Epithelial cell of prostate (primary cell): Measurements from ENCODE around the gene CEL.

Source experiments
- DNase-seq: peaks from one replicate; pipeline ENCODE4 v3.0.0-alpha.2; 2011; ENCODE audit warnings: low read depth, low spot score
- H3K27ac ChIP-seq: fragments of 450-650 bp; 2 replicates; pipeline ENCODE4 v1.5.1; 2017; ENCODE audit warnings: mild to moderate bottlenecking

The CEL gene

DNA sequence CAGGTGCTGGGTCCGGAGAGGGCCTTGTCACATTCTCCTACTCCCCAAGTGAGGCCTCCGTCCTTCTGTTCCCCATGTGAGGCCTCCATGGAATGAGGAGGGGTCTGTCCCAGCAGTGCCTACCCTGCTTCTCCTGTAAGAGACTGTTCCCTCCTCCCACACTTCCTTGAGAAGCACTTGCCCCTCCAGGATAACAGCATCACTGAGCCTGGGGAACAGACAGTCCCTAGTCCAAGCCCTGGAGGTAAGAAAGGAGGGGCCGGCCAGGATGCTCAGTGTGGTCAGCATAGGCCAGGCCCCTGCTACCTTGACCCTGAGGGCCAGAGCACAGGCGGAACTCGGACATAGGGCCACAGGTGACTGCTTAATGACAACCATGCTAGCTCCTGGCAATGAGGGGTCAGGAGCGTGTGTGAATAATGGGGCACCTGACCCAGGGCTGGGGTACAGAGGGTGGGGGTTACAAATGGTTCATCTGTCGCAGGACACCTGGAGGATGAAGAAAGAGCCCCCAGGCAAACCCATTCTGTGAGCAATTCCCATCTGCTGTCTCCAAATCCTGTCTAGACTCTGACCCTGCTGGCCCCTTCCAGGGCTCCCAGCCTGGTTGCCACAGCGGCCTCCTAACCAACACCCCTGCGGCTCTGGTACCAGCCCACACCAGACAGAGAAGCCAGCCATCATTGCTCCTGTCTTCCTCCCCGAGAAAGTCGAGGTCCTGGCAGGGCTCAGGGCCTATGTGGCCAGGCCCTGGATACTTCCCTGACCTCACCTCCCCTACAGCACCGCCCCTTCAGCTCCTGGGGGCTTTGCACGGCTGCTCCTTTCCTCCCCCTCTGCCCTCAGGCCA is 39.0 kb downstream of the CEL start:
- DNase-seq = no peak
- no peak overlapping the region for H3K27ac ChIP-seq

DNA sequence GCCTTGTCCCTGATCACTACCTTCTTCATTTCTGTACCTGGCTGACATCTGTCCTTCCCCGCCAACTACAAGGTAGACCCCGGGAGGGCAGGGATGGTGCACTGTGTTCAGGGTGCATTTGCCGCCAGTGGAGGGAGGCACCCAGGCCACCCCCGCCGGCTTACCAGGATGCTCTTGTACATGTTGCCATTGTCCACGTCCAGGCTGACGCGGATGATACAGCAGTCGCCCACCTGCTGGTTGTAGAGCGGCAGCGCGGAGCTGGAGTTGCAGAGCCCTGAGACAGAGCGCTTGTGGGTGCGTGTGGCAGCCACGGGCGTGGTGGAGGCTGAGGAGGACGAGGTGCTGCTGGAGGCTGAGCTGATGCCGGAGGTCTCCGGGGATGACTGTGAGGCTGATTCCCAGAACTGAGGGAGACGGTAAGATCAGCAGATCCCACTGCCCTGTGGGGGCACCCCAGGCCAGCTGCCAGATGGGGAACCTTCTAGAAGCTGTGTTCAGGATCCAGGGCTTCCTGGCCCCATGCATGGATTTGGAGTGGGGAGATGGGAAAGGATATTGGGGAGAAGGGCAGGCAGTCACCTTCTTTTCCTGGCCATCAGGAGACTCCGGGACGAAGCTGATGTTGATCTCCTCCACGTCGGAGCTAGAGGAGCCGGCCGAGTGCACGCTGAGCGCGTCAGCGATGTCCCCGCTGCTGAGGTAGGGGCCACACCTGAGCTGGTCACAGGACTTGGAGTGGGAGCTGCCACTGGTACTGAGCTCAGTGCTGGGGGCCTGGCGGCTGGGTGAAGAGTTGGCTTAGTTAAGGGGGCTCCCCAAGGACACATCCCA is 39.8 kb downstream of the CEL start:
- no peak overlapping the region for H3K27ac ChIP-seq
- DNase-seq = no peak

DNA sequence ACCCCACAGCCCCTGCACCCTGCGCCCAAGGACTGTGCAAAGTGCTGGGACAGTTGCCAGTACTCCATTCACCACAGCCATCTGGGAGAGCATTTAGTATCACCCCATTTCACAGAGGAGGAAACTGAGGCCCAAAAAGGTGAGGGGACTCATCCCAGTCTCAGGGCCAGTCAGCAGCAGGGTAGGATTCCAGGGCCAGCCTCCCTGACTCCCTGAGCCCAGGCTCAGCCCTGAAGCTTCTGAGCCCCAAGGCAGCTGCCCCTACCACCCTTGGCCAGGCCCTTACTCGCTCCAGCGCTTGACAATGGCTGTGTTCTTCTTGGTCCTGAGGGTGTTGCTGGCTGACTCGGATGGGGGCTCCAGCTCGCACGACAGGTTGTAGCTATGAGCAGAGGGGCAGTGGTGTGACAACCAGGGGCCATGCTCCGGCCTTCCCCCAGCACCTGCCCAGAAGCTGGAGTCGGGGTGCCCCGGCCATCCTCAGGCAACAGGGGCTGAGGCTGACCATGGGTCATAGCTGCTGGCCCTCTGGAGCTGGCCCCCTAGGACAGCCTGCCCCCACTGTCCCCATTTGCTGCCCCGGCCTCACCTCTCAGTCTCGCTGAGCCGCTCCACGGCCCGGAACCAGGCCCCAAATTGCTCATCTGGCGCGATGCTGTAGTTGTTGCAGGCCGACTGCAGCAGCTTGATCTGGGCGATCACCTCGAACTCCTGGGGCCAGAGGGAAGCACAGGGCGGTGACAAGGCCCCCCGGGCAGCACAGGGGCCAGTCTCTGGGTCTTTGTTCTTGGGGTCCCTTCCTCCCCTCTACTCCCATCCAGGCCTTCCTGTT is 40.6 kb downstream of the CEL start:
- no peak for DNase-seq
- H3K27ac ChIP-seq = no peak overlapping the region

DNA sequence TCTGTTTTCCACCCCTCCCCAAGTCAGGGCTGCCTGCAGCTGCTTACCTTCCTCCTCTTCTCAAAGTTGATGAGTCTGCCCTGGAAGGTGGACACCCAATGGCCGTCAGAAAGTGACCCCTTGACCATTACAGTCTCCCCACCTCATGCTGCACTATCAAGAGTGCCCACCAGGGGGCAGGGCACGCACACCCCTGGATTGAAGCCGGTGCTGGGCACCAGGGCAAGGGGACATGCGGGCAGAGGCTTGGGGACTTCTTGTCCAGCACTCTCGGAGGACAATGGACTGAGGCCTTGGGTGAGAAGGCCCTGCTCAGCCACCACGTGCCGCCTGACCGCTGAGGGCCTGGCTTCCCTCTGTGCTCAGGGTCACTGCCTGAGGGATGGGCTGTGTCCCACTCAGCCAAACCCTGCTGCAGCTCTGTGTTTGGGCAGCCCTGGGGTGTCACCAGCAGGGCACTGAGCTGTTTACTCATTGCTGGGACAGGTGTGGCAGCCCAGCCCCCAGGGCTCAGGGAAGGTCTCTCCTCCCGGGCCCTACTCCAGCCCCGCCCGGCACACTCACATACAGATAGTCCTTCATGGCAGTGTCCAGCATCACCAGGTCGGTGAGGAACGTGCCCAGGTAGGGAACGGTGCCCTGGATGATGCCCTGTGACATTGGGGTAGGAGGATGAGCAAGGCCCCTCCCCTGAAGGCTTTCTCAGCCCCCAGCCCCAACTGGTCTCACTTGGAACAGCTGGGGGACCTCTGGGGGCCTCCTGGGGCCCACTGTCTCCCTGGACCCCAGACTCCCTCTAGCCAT is 41.6 kb downstream of the CEL start:
- DNase-seq = no peak
- no peak overlapping the region for H3K27ac ChIP-seq

DNA sequence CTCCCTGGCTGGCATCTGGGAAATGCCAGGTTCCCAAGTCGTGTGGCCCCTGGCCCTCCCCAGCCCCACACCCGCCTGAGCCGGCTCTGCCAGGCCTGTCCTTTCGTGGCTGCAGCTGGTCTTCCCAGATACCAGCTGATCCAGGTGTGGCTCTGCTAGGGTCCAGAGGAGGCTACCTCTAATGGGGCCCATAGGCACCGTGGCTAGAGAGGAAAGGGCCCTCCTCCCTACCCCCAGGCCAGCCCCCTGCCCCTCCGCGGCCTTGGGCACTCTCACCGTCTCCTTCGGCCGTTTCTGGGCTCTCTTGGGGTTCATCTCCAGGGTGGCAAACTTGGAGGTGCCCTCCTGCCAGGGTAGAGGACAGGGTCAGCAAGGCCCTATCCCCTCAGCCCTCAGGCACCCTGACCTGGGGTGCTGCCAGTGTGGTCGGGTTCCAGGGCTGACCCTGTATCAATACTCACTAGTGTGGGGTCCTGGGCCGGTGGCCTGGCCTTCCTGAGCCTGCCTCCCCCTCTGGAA is 42.3 kb downstream of the CEL start:
- no peak overlapping the region for H3K27ac ChIP-seq
- DNase-seq = no peak

DNA sequence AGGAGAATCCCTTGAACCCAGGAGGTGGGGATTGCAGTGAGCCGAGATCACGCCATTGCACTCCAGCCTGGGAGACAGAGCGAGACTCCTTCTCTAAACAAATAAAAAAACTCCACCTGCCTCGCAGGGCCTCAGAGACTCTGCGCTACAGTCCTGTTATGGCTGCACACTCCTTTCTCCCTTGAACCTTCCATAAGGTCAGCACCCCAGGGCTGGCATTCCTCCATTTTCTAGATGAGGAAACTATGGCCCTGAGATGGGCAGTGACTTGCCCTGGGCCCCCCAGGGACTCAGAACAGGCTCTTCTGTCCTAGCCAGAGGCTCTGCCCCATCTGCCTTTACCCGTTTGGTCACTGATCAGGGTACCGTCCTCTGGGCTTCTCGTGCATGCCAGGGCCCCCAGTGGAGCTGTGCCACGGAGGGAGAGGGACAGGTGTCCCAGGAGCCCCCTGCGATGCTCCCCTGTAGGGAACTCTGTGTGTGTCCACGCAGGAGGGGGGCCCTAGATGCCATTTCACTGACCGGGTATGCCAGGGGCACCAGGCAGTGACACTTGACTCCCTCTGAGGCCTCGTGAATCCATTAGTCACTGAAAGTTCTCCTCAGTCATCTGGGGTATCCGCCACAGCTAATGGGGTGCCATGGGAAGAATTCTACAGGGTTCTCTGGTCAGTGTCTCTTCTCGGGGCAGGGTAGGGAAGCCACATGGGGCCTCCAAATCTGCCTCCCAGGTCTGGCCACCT is 43.1 kb downstream of the CEL start:
- no peak overlapping the region for H3K27ac ChIP-seq
- DNase-seq = no peak

DNA sequence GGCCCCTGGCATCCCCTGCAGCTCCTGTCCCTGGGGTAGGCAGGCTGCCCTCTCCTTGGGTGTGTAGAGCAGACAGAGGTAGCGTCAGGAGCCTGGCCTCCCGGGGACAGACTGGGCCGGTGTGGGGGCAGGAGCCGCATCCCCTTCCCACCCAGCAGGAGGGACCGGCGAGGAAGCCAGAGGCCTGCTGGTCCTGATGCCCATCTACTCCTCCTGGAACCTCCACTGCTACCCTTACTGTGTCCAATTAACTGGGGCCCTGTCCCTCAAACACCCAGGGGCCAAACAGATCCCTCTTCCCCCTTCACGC is 43.6 kb downstream of the CEL start:
- DNase-seq = no peak

DNA sequence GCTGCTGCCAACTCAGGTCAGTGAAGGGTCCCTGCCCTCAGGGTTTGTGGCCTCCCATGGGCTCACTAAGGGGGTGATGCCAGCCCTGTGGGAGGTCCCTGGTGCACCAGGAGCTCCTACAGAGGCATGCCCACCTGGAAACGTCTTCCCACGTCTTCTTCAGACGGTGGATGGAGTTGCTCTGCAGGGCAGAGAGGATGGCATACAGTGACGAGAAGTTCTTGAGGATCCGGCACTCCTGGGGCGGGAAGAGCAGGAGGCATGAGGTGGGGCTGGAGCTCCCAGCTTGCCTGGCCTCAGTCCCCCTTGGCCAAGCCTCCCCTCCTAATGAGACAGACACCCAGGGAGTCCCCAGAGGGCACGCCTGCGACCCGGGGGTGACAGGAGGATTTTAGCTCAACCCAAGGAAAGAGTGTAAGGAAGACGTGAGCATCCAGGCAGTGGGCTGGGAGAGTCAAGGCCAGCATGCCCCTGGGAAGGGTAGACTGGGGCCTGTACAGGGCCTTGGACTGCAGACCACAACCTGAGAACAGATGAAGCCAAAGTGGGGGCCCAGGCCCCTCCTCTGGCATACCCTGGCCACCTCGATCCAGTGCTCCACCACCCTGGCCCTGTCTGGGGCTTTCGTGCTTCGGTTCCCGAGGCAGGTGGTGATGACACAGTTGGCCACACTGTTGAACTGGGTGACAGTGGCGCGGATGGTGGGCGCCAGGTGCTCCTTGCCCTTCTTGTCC is 44.9 kb downstream of the CEL start:
- DNase-seq = no peak
- no peak overlapping the region for H3K27ac ChIP-seq

More for the DNA sequence above, 43.6 kb downstream of the CEL start:
- H3K27ac ChIP-seq = no peak overlapping the region

DNA sequence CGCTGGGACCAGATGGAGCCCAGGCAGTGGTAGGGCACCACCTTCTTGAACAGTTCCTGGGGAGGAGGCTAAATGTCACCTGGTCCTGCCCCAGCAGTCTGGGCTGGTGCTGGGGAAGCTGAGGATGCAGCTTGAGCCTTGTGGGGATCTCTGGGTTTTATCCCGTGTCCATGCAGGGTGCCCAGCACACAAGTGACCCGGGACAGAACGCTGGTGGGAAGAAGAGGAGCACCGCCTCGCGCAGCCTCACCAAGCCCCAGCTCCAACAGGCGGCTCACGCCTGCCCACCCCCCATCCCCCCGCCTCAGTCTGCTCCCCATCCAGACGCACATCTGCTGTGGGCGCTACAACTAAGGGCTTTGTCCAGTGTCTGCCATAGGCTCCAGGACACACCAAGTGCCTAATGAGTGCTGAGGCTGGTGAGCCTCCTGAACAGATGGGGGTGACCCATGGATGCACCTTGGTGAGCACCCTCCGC is 45.5 kb downstream of the CEL start:
- no peak overlapping the region for H3K27ac ChIP-seq
- no peak for DNase-seq

DNA sequence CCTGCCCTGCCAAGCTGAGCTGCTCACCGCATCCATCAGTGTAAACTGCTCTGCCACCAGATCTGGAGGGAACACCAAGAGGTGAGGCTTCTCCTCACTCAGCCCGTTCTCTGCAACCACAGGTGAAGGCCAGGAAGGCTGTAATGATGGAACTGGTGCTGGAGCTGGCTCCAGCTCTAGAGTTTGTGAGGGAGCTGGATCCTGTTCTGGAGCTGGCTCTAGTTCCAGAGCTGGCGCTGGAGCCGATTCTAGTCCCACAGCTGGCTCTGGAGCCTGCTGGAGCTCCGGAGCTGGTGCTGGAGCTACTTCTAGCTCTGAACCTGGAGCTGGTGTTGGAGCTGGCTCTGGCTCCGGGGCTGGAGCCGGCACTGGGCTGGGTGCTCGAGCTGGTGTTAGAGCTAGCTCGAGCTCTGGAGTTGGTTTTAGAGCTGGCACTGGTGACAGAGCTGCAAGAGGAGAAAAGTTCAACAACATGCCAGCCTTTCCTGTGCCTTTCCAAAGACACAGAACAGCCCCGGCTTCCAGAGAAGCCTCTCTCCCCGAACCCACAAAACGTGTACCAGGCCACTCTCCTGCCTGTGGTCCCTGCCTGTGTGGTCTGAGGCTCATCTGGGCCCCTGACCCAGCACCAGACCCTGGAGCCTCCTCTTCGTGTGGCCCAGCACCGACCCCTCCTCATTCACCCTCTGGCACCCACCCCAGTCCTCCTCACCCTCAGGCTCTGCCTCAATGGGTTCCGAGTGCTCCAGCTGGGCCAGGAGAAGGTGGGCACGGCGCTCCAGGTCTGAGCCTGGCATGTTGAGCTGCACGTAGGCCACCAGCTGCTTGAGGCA is 46.4 kb downstream of the CEL start:
- H3K27ac ChIP-seq = no peak overlapping the region
- no peak for DNase-seq

DNA sequence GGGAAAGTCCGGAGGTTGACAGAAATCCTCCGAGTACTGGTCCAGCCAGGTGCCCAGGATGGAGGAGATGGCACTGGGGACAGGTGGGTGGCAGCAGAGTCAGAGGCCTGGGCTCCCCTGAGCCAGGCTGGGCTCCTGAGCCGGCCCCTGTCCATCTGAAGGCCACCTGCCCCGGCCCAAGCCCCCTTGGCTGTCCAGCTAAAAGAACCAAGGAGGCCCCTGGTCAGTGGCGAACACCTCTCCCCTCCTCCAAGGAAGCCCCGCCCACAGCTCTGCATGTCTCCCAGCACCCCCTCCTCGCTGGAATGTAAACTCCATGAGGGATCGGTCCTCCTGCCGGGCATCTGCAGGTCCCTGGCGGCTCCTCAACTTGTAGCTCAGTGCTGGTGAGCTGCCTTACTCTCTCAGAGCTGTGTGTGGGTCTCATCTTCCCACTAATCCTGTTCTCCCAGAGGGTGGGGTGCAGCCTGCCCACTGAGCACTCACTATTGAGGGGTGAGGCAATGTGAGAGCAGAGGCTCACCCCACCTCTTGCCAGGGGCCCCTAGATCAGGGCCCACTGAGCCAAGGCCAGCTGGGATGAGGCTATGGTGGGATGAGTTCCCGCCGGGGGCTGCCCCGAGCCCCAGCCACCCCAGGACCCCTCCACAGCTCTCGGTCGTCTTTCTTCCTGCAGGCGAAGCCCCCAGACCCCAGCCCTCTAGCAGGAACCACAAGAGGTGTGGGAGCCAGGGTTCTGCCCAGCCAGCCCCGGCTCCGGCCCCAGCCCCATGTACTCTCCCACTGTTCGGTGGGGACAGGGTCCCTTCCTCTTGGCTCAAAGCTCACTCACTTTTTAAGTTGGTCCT is 47.2 kb downstream of the CEL start:
- DNase-seq = no peak
- no peak overlapping the region for H3K27ac ChIP-seq

DNA sequence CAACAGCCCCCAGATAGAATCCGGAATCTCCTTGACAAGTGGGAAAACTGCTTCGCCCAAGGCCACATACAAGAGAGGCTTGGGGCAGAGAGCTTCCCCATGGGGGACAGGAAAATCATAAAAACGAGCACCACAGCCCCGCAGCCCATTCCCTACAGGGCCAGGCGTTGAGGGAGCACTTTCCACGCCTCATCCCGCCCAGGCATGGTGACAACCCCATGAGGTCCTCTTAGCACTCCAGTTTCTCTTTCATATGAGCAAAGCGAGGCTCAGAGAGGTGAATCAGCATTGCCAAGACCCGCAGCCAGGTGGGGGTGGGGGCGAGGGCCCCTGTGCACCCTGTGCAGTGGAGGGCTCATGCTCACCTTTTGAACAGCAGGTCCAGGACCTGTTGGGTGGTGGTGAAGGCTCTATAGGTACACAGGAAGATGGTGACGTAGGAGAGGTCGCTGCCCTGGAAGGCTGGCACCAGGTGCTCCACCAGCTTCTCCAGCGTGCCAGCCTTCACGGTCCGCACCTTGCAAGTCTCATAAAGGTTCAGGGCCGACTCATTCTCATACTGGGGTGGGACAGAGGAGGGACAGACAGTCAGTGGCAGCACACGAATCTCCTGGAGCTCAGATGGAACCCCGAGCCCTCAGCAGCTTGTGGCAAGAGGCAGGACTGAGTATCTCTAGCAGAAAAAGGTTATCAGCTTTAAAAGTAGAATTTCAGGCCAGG is 48.3 kb downstream of the CEL start:
- no peak for DNase-seq
- H3K27ac ChIP-seq = no peak overlapping the region

DNA sequence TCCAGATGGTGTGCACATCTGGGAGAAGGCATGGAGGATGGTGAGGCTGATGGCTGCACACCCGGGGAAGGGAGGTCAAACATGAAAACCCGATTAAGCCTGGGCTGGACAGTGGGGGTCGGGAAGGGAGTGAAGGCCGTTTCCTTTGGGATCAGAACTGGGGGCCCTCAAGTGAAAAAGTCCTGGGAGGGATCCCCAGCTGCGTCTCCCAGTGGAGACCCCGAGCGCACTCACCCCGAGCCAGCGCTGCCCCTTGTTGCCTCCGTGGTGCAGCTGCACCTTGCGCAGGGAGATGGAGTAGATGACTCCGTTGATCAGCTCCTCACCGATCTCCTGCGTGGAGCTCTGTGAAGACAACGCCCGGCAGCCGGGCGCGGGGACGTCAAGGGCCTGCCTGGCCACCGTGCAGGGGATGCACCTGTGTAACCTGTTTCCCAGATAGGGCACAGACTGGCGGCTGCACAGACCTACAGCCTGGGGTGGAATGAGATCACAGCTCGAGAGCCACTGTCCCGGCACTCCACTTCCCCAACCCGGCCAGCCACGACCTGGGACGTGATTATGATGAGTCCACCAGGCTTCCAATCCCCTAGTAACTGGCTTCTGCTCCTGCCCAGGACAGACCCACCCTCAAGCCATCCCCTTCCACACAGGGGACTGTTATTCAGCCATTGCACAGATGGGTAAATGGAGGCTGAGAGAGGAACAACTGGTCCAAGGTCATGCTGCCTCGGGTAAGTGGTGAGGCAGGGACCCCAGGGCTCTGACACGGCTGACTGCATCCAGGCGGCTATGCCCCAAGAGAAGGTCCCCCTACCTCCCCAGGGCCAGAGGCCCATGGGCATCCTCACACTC is 50.3 kb downstream of the CEL start:
- no peak for DNase-seq

DNA sequence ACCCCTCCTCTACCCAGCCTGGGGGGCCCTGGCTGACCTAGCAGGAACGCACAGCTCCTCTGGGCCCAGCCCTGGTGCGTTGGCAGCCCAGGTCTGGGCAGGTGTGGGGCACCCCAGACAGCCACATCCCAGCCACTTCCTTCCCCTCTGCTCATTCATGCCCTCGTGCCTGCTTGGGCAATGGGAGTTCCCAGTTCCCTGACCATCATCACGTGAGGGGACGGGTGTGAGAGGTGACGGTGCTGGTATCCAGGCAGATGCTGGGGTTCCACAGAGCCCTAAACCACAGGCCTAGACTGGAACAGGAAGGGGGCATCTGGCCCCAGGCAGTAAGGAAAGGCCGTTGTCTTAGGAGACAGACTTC is 50.9 kb downstream of the CEL start:
- no peak for DNase-seq
- H3K27ac ChIP-seq = no peak overlapping the region

More for the DNA sequence above, 50.3 kb downstream of the CEL start:
- H3K27ac ChIP-seq = no peak overlapping the region
